CD14-positive monocyte (primary cell): Measurements from ENCODE around the gene COL4A4. TPM values are rescaled to one million over a fixed set of nuclear protein-coding genes. Genes with fewer than 3 reads are reported as not detected.

Experiments used
- DNase-seq, 3 donors: peaks; one replicate each; pipeline ENCODE4 v3.0.0-alpha.2; 2011 to 2022
- H2AFZ ChIP-seq: 2 replicates; pipeline ENCODE4 v1.6.0; 2012; ENCODE audit warnings: mild to moderate bottlenecking, low read depth, low read length, inconsistent platforms; ENCODE audit not compliant: insufficient read depth, poor library complexity, severe bottlenecking
- H3K27ac ChIP-seq, 2 donors: 1 replicate in 1 of 2; 2 replicates in 1 of 2; pipeline ENCODE4 v1.5.1; 2012 to 2013; ENCODE audit warnings: low read length in 2 of 2, control low read depth in 1 of 2, inconsistent platforms in 1 of 2, low read depth in 1 of 2, mild to moderate bottlenecking in 1 of 2
- H3K27me3 ChIP-seq, 2 donors: one replicate each; pipeline versions ENCODE4 v1.6.0 to v1.6.1; 2011 to 2013; ENCODE audit warnings: low read length in 2 of 2; ENCODE audit not compliant: control insufficient read depth in 2 of 2, insufficient read depth in 2 of 2
- H3K36me3 ChIP-seq, 2 donors: replicated peaks in 1 of 2; 1 replicate in 1 of 2; 2 replicates in 1 of 2; pipeline versions ENCODE4 v1.5.1 to v1.6.1; 2012 to 2013; ENCODE audit warnings: low read length in 2 of 2, control low read depth in 1 of 2, inconsistent platforms in 1 of 2, mild to moderate bottlenecking in 1 of 2; ENCODE audit not compliant: insufficient read depth in 2 of 2, control insufficient read depth in 1 of 2
- H3K4me1 ChIP-seq, 2 donors: 1 replicate in 1 of 2; 2 replicates in 1 of 2; pipeline versions ENCODE4 v1.5.1 to v1.6.1; 2012 to 2013; ENCODE audit warnings: low read length in 2 of 2, control low read depth in 1 of 2, inconsistent platforms in 1 of 2, mild to moderate bottlenecking in 1 of 2, moderate library complexity in 1 of 2; ENCODE audit not compliant: insufficient read depth in 2 of 2, control insufficient read depth in 1 of 2
- H3K4me2 ChIP-seq: replicated peaks from 2 replicates; pipeline ENCODE3; 2012; ENCODE audit warnings: low read length, moderate library complexity, mild to moderate bottlenecking; ENCODE audit not compliant: poor library complexity, severe bottlenecking; ENCODE audit errors: extremely low read depth
- H3K4me3 ChIP-seq, 3 experiments: fragments of 200-600 bp in 1 of 3; sonication (generic) in 1 of 3; replicated peaks in 1 of 3; 1 replicate in 2 of 3; 2 replicates in 1 of 3; pipeline ENCODE4 v1.5.1; 2011 to 2013; ENCODE audit warnings: low read length in 3 of 3, mild to moderate bottlenecking in 3 of 3, control low read depth in 2 of 3, low read depth in 2 of 3, inconsistent platforms in 1 of 3, moderate library complexity in 1 of 3
- H3K79me2 ChIP-seq: 2 replicates; pipeline ENCODE4 v1.6.0; 2012; ENCODE audit warnings: mild to moderate bottlenecking, control low read depth, inconsistent platforms, low read length, moderate library complexity; ENCODE audit not compliant: insufficient read depth
- H3K9ac ChIP-seq: 2 replicates; pipeline ENCODE4 v1.6.0; 2017; ENCODE audit warnings: low read length, mild to moderate bottlenecking; ENCODE audit not compliant: insufficient read depth, poor library complexity, severe bottlenecking
- H3K9me3 ChIP-seq, 2 donors: replicated peaks in 1 of 2; 1 replicate in 1 of 2; 2 replicates in 1 of 2; pipeline versions ENCODE4 v1.5.1 to v1.6.1; 2012 to 2013; ENCODE audit warnings: low read length in 2 of 2, control low read depth in 1 of 2; ENCODE audit not compliant: control insufficient read depth in 1 of 2, insufficient read depth in 1 of 2
- H4K20me1 ChIP-seq: 2 replicates; pipeline ENCODE4 v1.6.0; 2012; ENCODE audit warnings: mild to moderate bottlenecking, low read length, control low read depth, moderate library complexity; ENCODE audit not compliant: insufficient read depth
- H3K27ac Mint-ChIP-seq, 7 donors: one replicate each; pipeline ENCODE4 v1.8.0; 2020; ENCODE audit warnings: mild to moderate bottlenecking in 7 of 7, mixed read lengths in 7 of 7, moderate library complexity in 6 of 7, inconsistent platforms in 2 of 7
- H3K27me3 Mint-ChIP-seq, 3 donors: one replicate each; pipeline ENCODE4 v1.8.0; 2021 to 2022; ENCODE audit warnings: low read depth in 3 of 3, mild to moderate bottlenecking in 3 of 3, mixed read lengths in 3 of 3, moderate library complexity in 3 of 3, inconsistent platforms in 1 of 3
- H3K36me3 Mint-ChIP-seq, 2 donors: one replicate each; pipeline ENCODE4 v1.8.0; 2020; ENCODE audit warnings: mixed read lengths in 2 of 2, inconsistent platforms in 1 of 2, mild to moderate bottlenecking in 1 of 2
- H3K4me1 Mint-ChIP-seq: one replicate; pipeline ENCODE4 v1.8.0; 2020; ENCODE audit warnings: mild to moderate bottlenecking, mixed read lengths
- H3K4me3 Mint-ChIP-seq, 2 donors: one replicate each; pipeline ENCODE4 v1.8.0; 2020; ENCODE audit warnings: mild to moderate bottlenecking in 2 of 2, mixed read lengths in 2 of 2, moderate library complexity in 1 of 2
- H3K9me3 Mint-ChIP-seq, 7 donors: one replicate each; pipeline ENCODE4 v1.8.0; 2020 to 2022; ENCODE audit warnings: mixed read lengths in 7 of 7, mild to moderate bottlenecking in 6 of 7, moderate library complexity in 6 of 7, inconsistent platforms in 2 of 7
- WGBS: methylation state at CpG from one replicate; pipeline ENCODE4 v1.1.5; 2013; ENCODE audit warnings: missing lambda C conversion rate; ENCODE audit not compliant: insufficient coverage; 5-methylcytosine and 5-hydroxymethylcytosine counted together
- intact Hi-C, 2 donors: fragments of 100-400 bp; cut with micrococcal nuclease; formaldehyde crosslinking; loops; one replicate each; pipeline versions ENCODE4 v1.15.0 to v1.15.1; 2023
- polyA plus RNA-seq, 3 donors: library from polyadenylated mRNA; depleted of rRNA in 1 of 3; unstranded in 2 of 3; stranded (reverse) in 1 of 3; fragments of 300-500 nt in 2 of 3; fragments of >200 nt in 1 of 3; fragmentation: Illumina TruSeq in 2 of 3; gene quantifications; 1 replicate in 2 of 3; 2 replicates in 1 of 3; pipeline ENCODE4 v1.2.3, GENCODE V29; 2012 to 2021
- TF ChIP-seq, protein P1 (sequence below): fragments of 200-600 bp; IDR thresholded peaks from one replicate; pipeline ENCODE4 v1.8.0; 2022; ENCODE audit warnings: antibody characterized with exemption, mild to moderate bottlenecking

COL4A4 gene
- polyA plus RNA-seq, 3 donors, result 0.03 TPM; not detected in 2

GRCh38 chr2:227000123-227000522 is 163.9 kb downstream of the COL4A4 start:
- Histone ChIP-seq H3K27ac (no peak overlapping the region), H2AFZ (no peak overlapping the region), H3K79me2 (no peaks in the 10 kb centered on the region), H3K4me1 (peaks cover 10 to 11% of the 10 kb centered on the region in 2 donors), H3K36me3 (peaks cover 0 to 13% of the 10 kb centered on the region in 2 donors), H3K4me3 (no peak overlapping the region), H4K20me1 (no peaks in the 10 kb centered on the region), H3K4me2 (no peak overlapping the region), H3K9me3 (no peaks in the 10 kb centered on the region), H3K9ac (no peak overlapping the region), H3K27me3 (no peaks in the 10 kb centered on the region)
- peak overlapping the region in 2 of 7 donors; percentile 16 to 21 for H3K27ac Mint-ChIP-seq
- intact Hi-C loops, result no loop called here
- H3K9me3 Mint-ChIP-seq, result peaks cover 0 to 8% (median 3%) of the 10 kb centered on the region in 7 donors
- peaks cover 0 to 3% (median 0%) of the 10 kb centered on the region in 3 donors for H3K27me3 Mint-ChIP-seq
- WGBS, result no CpG with 5 or more reads among the region's 2 CpGs
- TF ChIP-seq, protein P1, sequence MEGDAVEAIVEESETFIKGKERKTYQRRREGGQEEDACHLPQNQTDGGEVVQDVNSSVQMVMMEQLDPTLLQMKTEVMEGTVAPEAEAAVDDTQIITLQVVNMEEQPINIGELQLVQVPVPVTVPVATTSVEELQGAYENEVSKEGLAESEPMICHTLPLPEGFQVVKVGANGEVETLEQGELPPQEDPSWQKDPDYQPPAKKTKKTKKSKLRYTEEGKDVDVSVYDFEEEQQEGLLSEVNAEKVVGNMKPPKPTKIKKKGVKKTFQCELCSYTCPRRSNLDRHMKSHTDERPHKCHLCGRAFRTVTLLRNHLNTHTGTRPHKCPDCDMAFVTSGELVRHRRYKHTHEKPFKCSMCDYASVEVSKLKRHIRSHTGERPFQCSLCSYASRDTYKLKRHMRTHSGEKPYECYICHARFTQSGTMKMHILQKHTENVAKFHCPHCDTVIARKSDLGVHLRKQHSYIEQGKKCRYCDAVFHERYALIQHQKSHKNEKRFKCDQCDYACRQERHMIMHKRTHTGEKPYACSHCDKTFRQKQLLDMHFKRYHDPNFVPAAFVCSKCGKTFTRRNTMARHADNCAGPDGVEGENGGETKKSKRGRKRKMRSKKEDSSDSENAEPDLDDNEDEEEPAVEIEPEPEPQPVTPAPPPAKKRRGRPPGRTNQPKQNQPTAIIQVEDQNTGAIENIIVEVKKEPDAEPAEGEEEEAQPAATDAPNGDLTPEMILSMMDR, result no peak
- no peak overlapping the region for H3K4me3 Mint-ChIP-seq
- no peak for DNase-seq
- peaks cover 18% of the 10 kb centered on the region for H3K4me1 Mint-ChIP-seq
- H3K36me3 Mint-ChIP-seq, result peaks cover 28 to 29% of the 10 kb centered on the region in 2 donors

- Histone ChIP-seq H3K9ac (no peak overlapping the region), H4K20me1 (no peaks in the 10 kb centered on the region), H3K36me3 (peaks cover 0 to 13% of the 10 kb centered on the region in 2 donors), H3K79me2 (no peaks in the 10 kb centered on the region), H2AFZ (no peak overlapping the region), H3K27me3 (no peaks in the 10 kb centered on the region), H3K4me1 (peaks cover 10 to 11% of the 10 kb centered on the region in 2 donors), H3K9me3 (no peaks in the 10 kb centered on the region), H3K4me2 (no peak overlapping the region), H3K27ac (no peak overlapping the region), H3K4me3 (no peak overlapping the region)
- peak overlapping the region in 1 of 2 donors; percentile 56 for H3K4me3 Mint-ChIP-seq
- DNase-seq, result no peak
- H3K9me3 Mint-ChIP-seq, result peaks cover 0 to 8% (median 3%) of the 10 kb centered on the region in 7 donors
- TF ChIP-seq, protein P1, result no peak
- H3K36me3 Mint-ChIP-seq, result peaks cover 28 to 32% of the 10 kb centered on the region in 2 donors
- WGBS, result no CpG with 5 or more reads among the region's 2 CpGs
- intact Hi-C loops, result no loop called here
- peaks cover 0 to 3% (median 0%) of the 10 kb centered on the region in 3 donors for H3K27me3 Mint-ChIP-seq
- H3K27ac Mint-ChIP-seq, result peak overlapping the region in 3 of 7 donors; percentile 16 to 45 (median 21)
- peaks cover 18% of the 10 kb centered on the region for H3K4me1 Mint-ChIP-seq
These were observed 164.3 kb downstream of the COL4A4 start for GRCh38 chr2:226999661-227000060.
